H1 (cell line): Measurements from ENCODE around the gene UBTD1. TPM values are rescaled to one million over a fixed set of nuclear protein-coding genes. Genes with fewer than 3 reads are reported as not detected.

Experiments used
- CTCF ChIA-PET: fragments of 300-600 bp; sonication (Branson Sonifier 250); formaldehyde crosslinking; loops from one replicate; lab custom pipeline; 2021; ENCODE audit not compliant: partially characterized antibody; lab: Charles Lee
- POLR2A ChIA-PET: fragments of 300-600 bp; sonication (Branson Sonifier 250); formaldehyde crosslinking; loops from one replicate; lab custom pipeline; 2021; ENCODE audit warnings: inconsistent platforms; ENCODE audit not compliant: partially characterized antibody; lab: Charles Lee
- DNase-seq, 2 experiments: peaks; one replicate each; pipeline versions ENCODE4 v3.0.0 to v3.0.0-alpha.2; 2010 to 2022; ENCODE audit warnings: low spot score in 2 of 2, low read depth in 1 of 2, mixed read lengths in 1 of 2
- FAIRE-seq: peaks from 2 replicates; lab custom pipeline; 2011; peaks lifted over from hg19 to GRCh38; lab: Jason Lieb, UNC
- H2AFZ ChIP-seq: 2 replicates; pipeline ENCODE4 v1.8.1; 2012; ENCODE audit warnings: low read length, inconsistent platforms
- H2AK5ac ChIP-seq: 2 replicates; pipeline ENCODE4 v1.6.1; 2013; ENCODE audit warnings: low read depth, low read length
- H2BK120ac ChIP-seq: replicated peaks from 2 replicates; pipeline ENCODE3; 2013; ENCODE audit warnings: low read depth, low read length, inconsistent platforms
- H2BK12ac ChIP-seq: 2 replicates; pipeline ENCODE4 v1.6.1; 2013; ENCODE audit warnings: low read depth, low read length
- H2BK15ac ChIP-seq: 2 replicates; pipeline ENCODE4 v1.6.1; 2013; ENCODE audit warnings: low read length
- H2BK20ac ChIP-seq: 2 replicates; pipeline ENCODE4 v1.6.1; 2013; ENCODE audit warnings: low read length
- H2BK5ac ChIP-seq: 2 replicates; pipeline ENCODE4 v1.6.1; 2013; ENCODE audit warnings: low read depth, low read length
- H3K14ac ChIP-seq: 2 replicates; pipeline ENCODE4 v1.6.1; 2013; ENCODE audit warnings: inconsistent platforms; ENCODE audit not compliant: insufficient read length
- H3K18ac ChIP-seq: 2 replicates; pipeline ENCODE4 v1.6.1; 2013; ENCODE audit warnings: low read length; ENCODE audit errors: extremely low read depth
- H3K23ac ChIP-seq: 2 replicates; pipeline ENCODE4 v1.6.1; 2013; ENCODE audit warnings: inconsistent platforms; ENCODE audit not compliant: insufficient read length
- H3K23me2 ChIP-seq: 2 replicates; pipeline ENCODE4 v1.6.1; 2013; ENCODE audit warnings: low read depth, low read length
- H3K27ac ChIP-seq: 2 replicates; pipeline ENCODE4 v1.6.1; 2011; ENCODE audit warnings: low read depth, low read length, inconsistent platforms
- H3K27me3 ChIP-seq, 4 experiments: replicated peaks in 1 of 4; 1 replicate in 1 of 4; 2 replicates in 3 of 4; pipeline versions ENCODE4 v1.6.1 to v1.8.1; 2011 to 2013; ENCODE audit warnings: low read length in 3 of 4, mild to moderate bottlenecking in 3 of 4, inconsistent platforms in 2 of 4, mixed read lengths in 2 of 4, moderate library complexity in 1 of 4; ENCODE audit not compliant: control insufficient read depth in 3 of 4, insufficient read depth in 3 of 4; ENCODE audit errors: extremely low read depth in 1 of 4
- H3K36me3 ChIP-seq, 4 experiments: 2 replicates each; pipeline versions ENCODE4 v1.6.1 to v1.8.1; 2011 to 2013; ENCODE audit warnings: mild to moderate bottlenecking in 4 of 4, low read length in 3 of 4, moderate library complexity in 2 of 4, control low read depth in 1 of 4, inconsistent platforms in 1 of 4; ENCODE audit not compliant: insufficient read depth in 4 of 4, control insufficient read depth in 2 of 4
- H3K4ac ChIP-seq: replicated peaks from 2 replicates; pipeline ENCODE3; 2013; ENCODE audit warnings: low read length, low read depth, mixed read lengths, inconsistent platforms; ENCODE audit not compliant: insufficient read length
- H3K4me1 ChIP-seq, 4 experiments: replicated peaks in 1 of 4; 1 replicate in 1 of 4; 2 replicates in 3 of 4; pipeline versions ENCODE4 v1.6.1 to v1.8.1; 2011 to 2013; ENCODE audit warnings: low read length in 3 of 4, inconsistent platforms in 2 of 4, mixed read lengths in 1 of 4; ENCODE audit not compliant: insufficient read depth in 4 of 4, control insufficient read depth in 3 of 4
- H3K4me2 ChIP-seq, 2 experiments: 2 replicates each; pipeline versions ENCODE4 v1.6.1 to v1.8.1; 2011 to 2013; ENCODE audit warnings: low read depth in 2 of 2, low read length in 2 of 2, control low read depth in 1 of 2, inconsistent platforms in 1 of 2, mild to moderate bottlenecking in 1 of 2; ENCODE audit not compliant: insufficient read depth in 1 of 2
- H3K4me3 ChIP-seq, 4 experiments: fragments of 200-600, 300-600 bp in 1 of 4; sonication (generic), shearing (Covaris generic), sonication (Bioruptor Twin) in 1 of 4; 2 replicates each; pipeline versions ENCODE4 v1.5.1 to v1.8.1; 2011 to 2016; ENCODE audit warnings: low read length in 4 of 4, low read depth in 3 of 4, control low read depth in 2 of 4, inconsistent platforms in 2 of 4, mild to moderate bottlenecking in 2 of 4, mixed read lengths in 1 of 4, moderate library complexity in 1 of 4; ENCODE audit not compliant: insufficient read depth in 2 of 4; ENCODE audit errors: extremely low read depth in 1 of 4
- H3K56ac ChIP-seq: replicated peaks from 2 replicates; pipeline ENCODE3; 2013; ENCODE audit warnings: low read depth, mild to moderate bottlenecking, mixed read lengths, low read length, inconsistent platforms; ENCODE audit not compliant: insufficient read length
- H3K79me1 ChIP-seq: 2 replicates; pipeline ENCODE4 v1.6.1; 2013; ENCODE audit warnings: low read depth, low read length, control low read depth
- H3K79me2 ChIP-seq, 2 experiments: 2 replicates each; pipeline versions ENCODE4 v1.6.1 to v1.8.1; 2012 to 2013; ENCODE audit warnings: low read length in 2 of 2, mild to moderate bottlenecking in 2 of 2, inconsistent platforms in 1 of 2; ENCODE audit not compliant: insufficient read depth in 2 of 2, control insufficient read depth in 1 of 2
- H3K9ac ChIP-seq, 4 experiments: replicated peaks in 1 of 4; 1 replicate in 1 of 4; 2 replicates in 3 of 4; pipeline versions ENCODE4 v1.6.1 to v1.8.1; 2011 to 2013; ENCODE audit warnings: low read depth in 3 of 4, low read length in 3 of 4, control low read depth in 2 of 4, mild to moderate bottlenecking in 2 of 4, moderate library complexity in 2 of 4, inconsistent platforms in 1 of 4; ENCODE audit errors: extremely low read depth in 1 of 4
- H3K9me3 ChIP-seq, 2 experiments: 2 replicates each; pipeline versions ENCODE4 v1.6.1 to v1.8.1; 2012 to 2013; ENCODE audit warnings: mild to moderate bottlenecking in 2 of 2, moderate library complexity in 2 of 2, control low read depth in 1 of 2, inconsistent platforms in 1 of 2, low read depth in 1 of 2, low read length in 1 of 2, mixed read lengths in 1 of 2; ENCODE audit not compliant: insufficient read depth in 2 of 2
- H4K20me1 ChIP-seq, 2 experiments: replicated peaks in 1 of 2; 2 replicates each; pipeline versions ENCODE3 to v1.8.1; 2011 to 2013; ENCODE audit warnings: inconsistent platforms in 2 of 2, low read length in 2 of 2, mild to moderate bottlenecking in 1 of 2; ENCODE audit not compliant: insufficient read depth in 2 of 2, control insufficient read depth in 1 of 2
- H4K5ac ChIP-seq: 2 replicates; pipeline ENCODE4 v1.6.1; 2013; ENCODE audit warnings: low read length, low read depth, mixed read lengths, inconsistent platforms; ENCODE audit not compliant: insufficient read length
- H4K8ac ChIP-seq: 2 replicates; pipeline ENCODE4 v1.8.0; 2013; ENCODE audit warnings: mild to moderate bottlenecking, moderate library complexity, low read length, inconsistent platforms; ENCODE audit not compliant: insufficient read depth; ENCODE audit errors: extremely low read depth
- H4K91ac ChIP-seq: replicated peaks from 2 replicates; pipeline ENCODE3; 2013; ENCODE audit warnings: low read length, mixed read lengths, inconsistent platforms; ENCODE audit not compliant: insufficient read length
- NANOG ChIP-seq: IDR thresholded peaks from 2 replicates; pipeline ENCODE4 v1.6.1; 2011; ENCODE audit warnings: low read length, low read depth, mild to moderate bottlenecking, inconsistent platforms; ENCODE audit not compliant: insufficient read depth, poor library complexity, severe bottlenecking
- SAP30 ChIP-seq: fragments of 300-600 bp; sonication (generic); IDR thresholded peaks from 2 replicates; pipeline ENCODE4 v1.7.1; 2012; ENCODE audit warnings: low read length, moderate library complexity, mild to moderate bottlenecking, inconsistent platforms; ENCODE audit not compliant: insufficient read depth, insufficient replicate concordance
- YY1 ChIP-seq: IDR thresholded peaks from 2 replicates; pipeline ENCODE4 v1.6.1; 2011; ENCODE audit warnings: low read depth, mild to moderate bottlenecking, low read length
- WGBS, 2 experiments: shearing (Covaris generic) in 1 of 2; methylation state at CpG; one replicate each; pipeline versions ENCODE4 v1.1.6 to v1.1.7; 2013 to 2015; ENCODE audit warnings: low lambda C conversion rate in 2 of 2, mixed read lengths in 2 of 2, inconsistent platforms in 1 of 2, low coverage in 1 of 2, missing lambda C conversion rate in 1 of 2; ENCODE audit not compliant: insufficient replicate concordance in 2 of 2, insufficient coverage in 1 of 2, insufficient read length in 1 of 2; ENCODE audit errors: extremely low coverage in 1 of 2, missing lambda C conversion rate in 1 of 2; 5-methylcytosine and 5-hydroxymethylcytosine counted together
- polyA plus RNA-seq, 7 experiments: library from polyadenylated mRNA; depleted of rRNA in 3 of 7; stranded (reverse) in 5 of 7; unstranded in 2 of 7; fragments of >200 nt in 5 of 7; fragments of 200-250 nt in 2 of 7; gene quantifications; 1 replicate in 5 of 7; 2 replicates in 1 of 7; 4 replicates in 1 of 7; pipeline versions ENCODE4 v1.2.1 to v1.2.3, GENCODE V29; 2011 to 2013; ENCODE audit warnings: missing spikeins in 2 of 7, mixed read lengths in 2 of 7
- total RNA-seq: library from RNA; stranded (reverse); fragmentation: NEBNext Ultra II Directional; extraction: Animal tissue kit (Norgen Biotek cat#: 25700); gene quantifications from 2 replicates; pipeline ENCODE4 v1.2.1, GENCODE V29; 2021

Gene UBTD1
- total and polyA plus RNA-seq, 2 of the 8 experiments (the other 6 are each of a cell fraction or from before 2014, with no cell fraction given): 22.3 to 36.2 TPM

GRCh38 chr10:97618285-97618684 lies 119.6 kb downstream of the UBTD1 start:
- H2BK15ac ChIP-seq: no peak overlapping the region
- H3K23ac ChIP-seq: no peak overlapping the region
- TF ChIP-seq NANOG: no peak
- no peak for TF ChIP-seq YY1
- no peak for TF ChIP-seq SAP30
- H4K8ac ChIP-seq: no peak overlapping the region
- H2BK12ac ChIP-seq: no peak overlapping the region
- FAIRE-seq (no peak), DNase-seq (no peak)
- H3K4me2 ChIP-seq: no peak overlapping the region
- H3K9ac ChIP-seq: no peak overlapping the region
- H3K4me1 ChIP-seq: no peaks in the 10 kb centered on the region
- no peak overlapping the region for H2AFZ ChIP-seq
- H3K27ac ChIP-seq: no peak overlapping the region
- no peak overlapping the region for H4K5ac ChIP-seq
- WGBS, 2 experiments: 94% methylated on average over 1 of the region's 4 CpGs; no CpG with 5 or more reads in 1 of the 2 experiments
- ChIA-PET CTCF (interaction anchor here (0.6 to 12.2 kb wide), 3 partner anchors 31 to 1610 kb away, joined by 3 to 152 read pairs (median 3); partner anchors contain the start of gene ANKRD2), POLR2A (interaction anchor here (1.6 kb wide), 1 partner anchor 9 kb away, joined by 5 read pairs; no protein-coding TSS in a partner anchor)
- H3K4me3 ChIP-seq: no peak overlapping the region
- H4K20me1 ChIP-seq: peaks cover 0 to 4% of the 10 kb centered on the region in 2 experiments
- H3K79me2 ChIP-seq: no peaks in the 10 kb centered on the region
- no peak overlapping the region for H3K4ac ChIP-seq
- H3K23me2 ChIP-seq: no peaks in the 10 kb centered on the region
- no peak overlapping the region for H3K56ac ChIP-seq
- no peak overlapping the region for H2BK120ac ChIP-seq
- no peak overlapping the region for H3K14ac ChIP-seq
- H2AK5ac ChIP-seq: no peak overlapping the region
- H3K79me1 ChIP-seq: no peaks in the 10 kb centered on the region
- H2BK5ac ChIP-seq: no peak overlapping the region
- no peaks in the 10 kb centered on the region for H3K9me3 ChIP-seq
- H2BK20ac ChIP-seq: no peak overlapping the region
- H4K91ac ChIP-seq: no peak overlapping the region
- H3K18ac ChIP-seq: no peak overlapping the region
- no peaks in the 10 kb centered on the region for H3K27me3 ChIP-seq
- peaks cover 0 to 3% (median 2%) of the 10 kb centered on the region in 4 experiments; a peak in 1 of 8 replicates for H3K36me3 ChIP-seq
